Peyer's patch (tissue), 4 donors: ENCODE results near the gene KRTAP10-11. TPM values are rescaled to one million over a fixed set of nuclear protein-coding genes. Genes with fewer than 3 reads are reported as not detected.

Experiments
- DNase-seq, 3 donors: peaks; one replicate each; pipeline ENCODE4 v3.0.0-alpha.2; 2017 to 2019
- H3K27ac ChIP-seq, 4 donors: fragments of 200-600 bp; sonication (generic); one replicate each; pipeline ENCODE4 v1.5.1; 2016 to 2019
- H3K27me3 ChIP-seq, 2 donors: fragments of 200-600 bp; sonication (generic); one replicate each; pipeline ENCODE4 v1.5.1; 2019
- H3K36me3 ChIP-seq, 3 donors: fragments of 200-600 bp; sonication (generic); one replicate each; pipeline ENCODE4 v1.5.1; 2016 to 2019
- H3K4me1 ChIP-seq, 4 donors: fragments of 200-600 bp; sonication (generic); one replicate each; pipeline ENCODE4 v1.5.1; 2016 to 2019
- H3K4me3 ChIP-seq, 4 donors: fragments of 200-600 bp; sonication (generic); 1 replicate in 3 of 4; 2 replicates in 1 of 4; pipeline ENCODE4 v1.5.1; 2016 to 2019; ENCODE audit warnings: mild to moderate bottlenecking in 1 of 4
- H3K9me3 ChIP-seq, 4 donors: fragments of 200-600 bp; sonication (generic); one replicate each; pipeline ENCODE4 v1.5.1; 2016 to 2019; ENCODE audit warnings: mild to moderate bottlenecking in 1 of 4
- POLR2A ChIP-seq, 2 donors: fragments of 450-650 bp; IDR thresholded peaks; one replicate each; pipeline ENCODE4 v1.5.1; 2017; ENCODE audit warnings: antibody characterized with exemption in 2 of 2, mild to moderate bottlenecking in 2 of 2, moderate library complexity in 2 of 2
- total RNA-seq, 4 donors: library from RNA; depleted of rRNA; stranded (reverse); fragments of >200 nt; gene quantifications; one replicate each; pipeline ENCODE4 v1.1.0, GENCODE V29; 2016
- TF ChIP-seq, protein P1 (sequence below), 6 experiments: fragments of 450-650 bp in 4 of 6; fragments of 200-600 bp in 2 of 6; sonication (generic) in 1 of 6; IDR thresholded peaks; one replicate each; pipeline ENCODE4 v1.5.1; 2017 to 2019; ENCODE audit warnings: antibody characterized with exemption in 6 of 6, mild to moderate bottlenecking in 3 of 6, moderate library complexity in 1 of 6

KRTAP10-11 gene
- total RNA-seq, 4 donors from 2014 or later: not detected

DNA sequence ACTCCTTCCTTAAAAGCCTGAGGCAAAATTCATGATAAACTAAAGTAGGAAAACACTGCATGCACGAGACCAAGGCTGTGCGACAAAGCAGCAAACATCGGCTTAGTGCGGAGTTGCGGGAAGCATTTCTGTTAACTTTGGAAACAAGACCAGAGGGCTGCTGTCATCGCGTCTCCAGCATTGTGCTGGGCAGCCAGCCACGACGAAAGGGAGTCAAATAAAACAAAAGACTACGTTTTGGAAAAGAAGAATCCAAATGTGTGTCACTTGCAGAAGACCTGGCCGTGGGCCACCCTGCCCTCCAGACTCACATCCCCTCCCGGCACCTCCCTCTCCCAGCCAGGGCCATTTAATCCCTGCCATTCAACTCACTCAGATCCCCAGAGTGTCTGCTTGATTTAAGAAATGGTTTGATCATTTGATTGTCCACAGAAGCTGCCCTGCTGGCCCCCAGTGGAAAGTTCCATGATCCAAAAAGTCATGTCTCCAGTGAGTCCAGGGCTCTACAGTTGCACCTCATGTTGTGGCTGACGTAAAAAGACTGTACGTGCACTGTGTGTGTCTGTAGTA lies 2.4 kb upstream of the KRTAP10-11 start:
- Histone ChIP-seq H3K4me3 (no peak overlapping the region), H3K9me3 (peaks cover 0 to 5% (median 0%) of the 10 kb centered on the region in 4 donors), H3K4me1 (no peaks in the 10 kb centered on the region), H3K27ac (no peak overlapping the region), H3K36me3 (no peaks in the 10 kb centered on the region), H3K27me3 (no peaks in the 10 kb centered on the region)
- TF ChIP-seq POLR2A (IDR thresholded peaks at IDR 0.05): no peak
- TF ChIP-seq, protein P1, sequence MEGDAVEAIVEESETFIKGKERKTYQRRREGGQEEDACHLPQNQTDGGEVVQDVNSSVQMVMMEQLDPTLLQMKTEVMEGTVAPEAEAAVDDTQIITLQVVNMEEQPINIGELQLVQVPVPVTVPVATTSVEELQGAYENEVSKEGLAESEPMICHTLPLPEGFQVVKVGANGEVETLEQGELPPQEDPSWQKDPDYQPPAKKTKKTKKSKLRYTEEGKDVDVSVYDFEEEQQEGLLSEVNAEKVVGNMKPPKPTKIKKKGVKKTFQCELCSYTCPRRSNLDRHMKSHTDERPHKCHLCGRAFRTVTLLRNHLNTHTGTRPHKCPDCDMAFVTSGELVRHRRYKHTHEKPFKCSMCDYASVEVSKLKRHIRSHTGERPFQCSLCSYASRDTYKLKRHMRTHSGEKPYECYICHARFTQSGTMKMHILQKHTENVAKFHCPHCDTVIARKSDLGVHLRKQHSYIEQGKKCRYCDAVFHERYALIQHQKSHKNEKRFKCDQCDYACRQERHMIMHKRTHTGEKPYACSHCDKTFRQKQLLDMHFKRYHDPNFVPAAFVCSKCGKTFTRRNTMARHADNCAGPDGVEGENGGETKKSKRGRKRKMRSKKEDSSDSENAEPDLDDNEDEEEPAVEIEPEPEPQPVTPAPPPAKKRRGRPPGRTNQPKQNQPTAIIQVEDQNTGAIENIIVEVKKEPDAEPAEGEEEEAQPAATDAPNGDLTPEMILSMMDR (IDR thresholded peaks at IDR 0.05): no peak
- peak in 1 of 3 donors; percentile 8 for DNase-seq

DNA sequence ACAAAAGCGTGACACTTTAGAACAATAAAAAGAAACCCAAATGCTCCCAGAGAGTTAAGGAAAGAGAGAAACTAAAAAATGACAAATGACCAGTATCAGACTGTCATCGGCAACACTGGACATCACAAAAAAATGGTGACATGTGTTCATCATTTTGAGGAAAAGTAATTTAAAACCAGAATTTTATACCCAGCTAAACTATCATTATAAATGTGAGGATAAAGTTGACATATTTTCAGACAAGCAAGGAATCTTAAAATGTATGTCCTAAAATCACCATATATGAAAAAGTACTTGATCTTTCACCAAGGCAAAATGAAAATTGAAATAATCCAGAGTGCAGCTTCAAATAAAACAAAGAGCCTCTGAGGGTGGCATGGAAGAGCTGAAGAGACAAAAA lies 1.3 kb upstream of the KRTAP10-11 start:
- H3K27ac ChIP-seq: no peak overlapping the region
- H3K36me3 ChIP-seq: no peaks in the 10 kb centered on the region
- peaks cover 0 to 5% (median 0%) of the 10 kb centered on the region in 4 donors for H3K9me3 ChIP-seq
- no peaks in the 10 kb centered on the region for H3K4me1 ChIP-seq
- no peak overlapping the region for H3K4me3 ChIP-seq
- no peaks in the 10 kb centered on the region for H3K27me3 ChIP-seq
- TF ChIP-seq, protein P1 (IDR thresholded peaks at IDR 0.05): no peak
- TF ChIP-seq POLR2A (IDR thresholded peaks at IDR 0.05): no peak
- no peak for DNase-seq

DNA sequence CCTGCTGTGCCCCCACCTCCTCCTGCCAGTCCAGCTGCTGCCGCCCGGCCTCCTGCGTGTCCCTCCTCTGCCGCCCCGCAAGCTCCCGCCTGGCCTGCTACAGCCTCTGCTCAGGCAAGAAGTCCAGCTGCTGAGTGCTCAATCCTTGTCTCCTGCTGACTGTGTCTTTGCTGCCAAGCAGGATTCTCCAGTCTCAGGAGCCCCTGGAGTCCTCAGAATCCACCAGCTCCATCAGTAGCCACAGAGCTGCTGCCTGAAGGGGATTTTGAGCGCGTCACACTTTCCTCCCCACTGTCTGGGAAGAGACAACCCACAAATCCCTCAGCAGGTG lies 973 bp downstream of the KRTAP10-11 start:
- peak in 1 of 3 donors; percentile 3 for DNase-seq
- H3K9me3 ChIP-seq: peaks cover 0 to 5% (median 0%) of the 10 kb centered on the region in 4 donors
- TF ChIP-seq, protein P1 (IDR thresholded peaks at IDR 0.05): no peak
- no peak for TF ChIP-seq POLR2A (IDR thresholded peaks at IDR 0.05)

DNA sequence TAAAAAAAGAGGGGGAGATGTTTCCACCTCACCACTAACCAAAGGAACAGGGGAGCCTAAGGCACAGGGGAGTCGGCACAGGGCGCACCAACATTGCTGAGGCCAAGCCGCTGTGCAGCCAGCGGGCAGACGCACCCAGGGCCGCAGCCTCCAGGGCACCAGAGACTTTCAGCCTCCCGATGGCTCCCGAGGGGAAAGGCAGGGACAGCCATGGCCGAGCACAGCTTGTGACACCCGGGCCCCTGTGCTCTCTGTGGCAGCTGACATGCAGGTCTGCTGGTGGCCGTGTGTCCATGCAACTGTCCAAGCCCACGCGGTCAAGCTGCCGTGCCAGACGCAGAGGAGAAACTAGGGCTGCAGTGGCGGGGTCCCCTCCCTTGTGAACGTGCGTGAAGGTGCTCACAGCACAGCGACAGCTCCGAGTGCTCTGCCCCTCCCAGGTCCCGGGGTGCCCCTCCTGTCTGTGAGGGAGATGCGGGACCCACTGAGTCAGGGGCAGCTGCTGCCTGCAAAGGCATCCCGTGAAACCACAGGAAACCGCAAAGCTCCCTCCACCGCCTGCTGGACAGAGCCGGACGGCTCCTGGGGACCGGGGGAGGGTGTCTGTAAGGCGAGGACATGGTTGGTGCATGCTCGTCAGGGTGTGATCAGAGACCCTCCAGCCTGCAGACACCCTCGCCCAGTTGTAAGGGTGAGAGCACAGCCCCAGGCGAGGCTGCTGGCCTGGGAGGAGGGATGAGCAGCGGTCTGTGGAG lies 2.5 kb downstream of the KRTAP10-11 start:
- DNase-seq: peak in 1 of 3 donors; percentile 1

More for the DNA sequence above, 973 bp downstream of the KRTAP10-11 start:
- Histone ChIP-seq H3K36me3 (no peaks in the 10 kb centered on the region), H3K4me1 (no peaks in the 10 kb centered on the region), H3K27me3 (no peaks in the 10 kb centered on the region), H3K4me3 (no peak overlapping the region), H3K27ac (no peak overlapping the region)

DNA sequence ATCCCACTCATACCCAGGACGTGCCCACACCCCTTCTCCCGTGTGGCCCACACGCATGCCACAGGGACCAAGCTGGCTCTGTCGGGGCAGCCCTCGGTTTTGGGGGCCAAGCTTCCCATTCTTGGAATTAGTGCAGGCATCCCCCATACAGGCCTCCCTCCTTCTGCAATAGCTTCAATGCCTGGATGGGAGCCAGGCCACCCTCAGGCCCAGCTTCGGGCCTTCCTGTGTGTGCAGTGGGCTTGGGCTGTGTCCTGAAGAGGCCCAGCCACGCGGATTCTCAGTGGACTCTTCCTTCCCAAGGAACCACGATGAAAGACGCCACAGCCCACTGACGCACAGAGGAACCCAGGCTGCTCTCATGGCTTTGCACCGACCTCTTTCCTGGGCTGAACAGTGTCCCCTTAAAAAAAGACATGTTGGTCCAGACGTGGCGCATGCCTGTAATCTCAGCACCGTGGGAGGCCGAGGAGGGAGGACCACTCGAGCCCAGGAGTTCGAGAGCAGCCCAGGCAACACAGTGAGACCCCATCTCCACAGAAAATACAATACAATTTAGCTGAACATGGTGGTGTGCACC lies 3.4 kb downstream of the KRTAP10-11 start:
- Histone ChIP-seq H3K4me3 (no peak overlapping the region), H3K36me3 (no peaks in the 10 kb centered on the region), H3K27ac (no peak overlapping the region), H3K9me3 (peaks cover 0 to 5% (median 0%) of the 10 kb centered on the region in 4 donors), H3K4me1 (no peaks in the 10 kb centered on the region), H3K27me3 (no peaks in the 10 kb centered on the region)
- no peak for TF ChIP-seq POLR2A (IDR thresholded peaks at IDR 0.05)
- TF ChIP-seq, protein P1 (IDR thresholded peaks at IDR 0.05): no peak
- peak in 1 of 3 donors; percentile 8 for DNase-seq

More for the DNA sequence above, 2.5 kb downstream of the KRTAP10-11 start:
- H3K4me3 ChIP-seq: no peak overlapping the region
- H3K27ac ChIP-seq: no peak overlapping the region
- H3K27me3 ChIP-seq: no peaks in the 10 kb centered on the region
- H3K4me1 ChIP-seq: no peaks in the 10 kb centered on the region
- TF ChIP-seq, protein P1 (IDR thresholded peaks at IDR 0.05): no peak
- no peak for TF ChIP-seq POLR2A (IDR thresholded peaks at IDR 0.05)
- no peaks in the 10 kb centered on the region for H3K36me3 ChIP-seq
- H3K9me3 ChIP-seq: peaks cover 0 to 5% (median 0%) of the 10 kb centered on the region in 4 donors
